ENCODE measurements around the gene ITGA3.

DNA sequence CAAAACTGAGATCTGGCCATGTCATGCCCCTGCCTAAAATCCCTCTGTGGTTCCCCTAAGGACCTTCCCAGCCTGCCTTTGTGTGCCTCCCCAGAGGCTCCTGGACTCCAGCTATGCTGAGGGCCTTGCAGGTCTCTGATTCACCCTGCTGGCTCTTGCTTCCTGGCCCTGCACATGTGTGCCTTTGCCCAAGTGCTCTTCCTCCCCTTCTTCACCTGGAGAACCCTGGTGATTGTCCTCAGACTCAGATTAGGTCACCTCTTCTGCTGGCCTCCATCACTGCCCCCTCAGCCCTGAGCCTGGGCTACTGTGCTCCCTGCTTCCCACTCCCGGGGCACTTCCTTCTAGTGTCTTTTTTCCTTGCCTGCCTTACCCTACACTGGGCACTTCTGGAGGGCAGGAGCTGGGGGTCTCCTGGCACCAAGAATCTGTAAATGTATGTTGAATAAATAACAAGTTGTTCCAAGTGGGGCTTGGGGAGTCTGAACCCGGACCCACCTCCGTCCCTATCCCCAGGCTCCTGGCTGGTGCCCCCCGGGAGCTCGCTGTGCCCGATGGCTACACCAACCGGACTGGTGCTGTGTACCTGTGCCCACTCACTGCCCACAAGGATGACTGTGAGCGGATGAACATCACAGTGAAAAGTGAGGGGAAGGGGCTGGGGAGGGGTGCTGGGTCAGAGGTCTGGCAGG is 7.8 kb downstream of the ITGA3 start:
- TF ChIP-seq CTCF (IDR thresholded peaks at IDR 0.05) (no peak), POLR2A (IDR thresholded peaks at IDR 0.05) (no peak)

Data from testis (tissue), 2 donors.